H54 (cell line): Measurements from ENCODE around the gene SNX33.
"Not testable (repeated sequence)": the region's sequence is repeated elsewhere in the genome, so short reads cannot be mapped to it uniquely, and the experiment has no call there.

ENCODE experiments used
- DNase-seq: peaks from one replicate; pipeline ENCODE4 v3.0.0; 2011; ENCODE audit warnings: low spot score, mixed read lengths; ENCODE audit not compliant: insufficient read length
- FAIRE-seq: peaks from 3 replicates; lab custom pipeline; 2011; peaks lifted over from hg19 to GRCh38; lab: Jason Lieb, UNC
- POLR2A ChIP-seq: IDR thresholded peaks from 2 replicates; pipeline ENCODE4 v1.6.1; 2011; ENCODE audit warnings: low read depth, mild to moderate bottlenecking, low read length

The SNX33 gene, protein sequence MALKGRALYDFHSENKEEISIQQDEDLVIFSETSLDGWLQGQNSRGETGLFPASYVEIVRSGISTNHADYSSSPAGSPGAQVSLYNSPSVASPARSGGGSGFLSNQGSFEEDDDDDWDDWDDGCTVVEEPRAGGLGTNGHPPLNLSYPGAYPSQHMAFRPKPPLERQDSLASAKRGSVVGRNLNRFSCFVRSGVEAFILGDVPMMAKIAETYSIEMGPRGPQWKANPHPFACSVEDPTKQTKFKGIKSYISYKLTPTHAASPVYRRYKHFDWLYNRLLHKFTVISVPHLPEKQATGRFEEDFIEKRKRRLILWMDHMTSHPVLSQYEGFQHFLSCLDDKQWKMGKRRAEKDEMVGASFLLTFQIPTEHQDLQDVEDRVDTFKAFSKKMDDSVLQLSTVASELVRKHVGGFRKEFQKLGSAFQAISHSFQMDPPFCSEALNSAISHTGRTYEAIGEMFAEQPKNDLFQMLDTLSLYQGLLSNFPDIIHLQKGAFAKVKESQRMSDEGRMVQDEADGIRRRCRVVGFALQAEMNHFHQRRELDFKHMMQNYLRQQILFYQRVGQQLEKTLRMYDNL

DNA sequence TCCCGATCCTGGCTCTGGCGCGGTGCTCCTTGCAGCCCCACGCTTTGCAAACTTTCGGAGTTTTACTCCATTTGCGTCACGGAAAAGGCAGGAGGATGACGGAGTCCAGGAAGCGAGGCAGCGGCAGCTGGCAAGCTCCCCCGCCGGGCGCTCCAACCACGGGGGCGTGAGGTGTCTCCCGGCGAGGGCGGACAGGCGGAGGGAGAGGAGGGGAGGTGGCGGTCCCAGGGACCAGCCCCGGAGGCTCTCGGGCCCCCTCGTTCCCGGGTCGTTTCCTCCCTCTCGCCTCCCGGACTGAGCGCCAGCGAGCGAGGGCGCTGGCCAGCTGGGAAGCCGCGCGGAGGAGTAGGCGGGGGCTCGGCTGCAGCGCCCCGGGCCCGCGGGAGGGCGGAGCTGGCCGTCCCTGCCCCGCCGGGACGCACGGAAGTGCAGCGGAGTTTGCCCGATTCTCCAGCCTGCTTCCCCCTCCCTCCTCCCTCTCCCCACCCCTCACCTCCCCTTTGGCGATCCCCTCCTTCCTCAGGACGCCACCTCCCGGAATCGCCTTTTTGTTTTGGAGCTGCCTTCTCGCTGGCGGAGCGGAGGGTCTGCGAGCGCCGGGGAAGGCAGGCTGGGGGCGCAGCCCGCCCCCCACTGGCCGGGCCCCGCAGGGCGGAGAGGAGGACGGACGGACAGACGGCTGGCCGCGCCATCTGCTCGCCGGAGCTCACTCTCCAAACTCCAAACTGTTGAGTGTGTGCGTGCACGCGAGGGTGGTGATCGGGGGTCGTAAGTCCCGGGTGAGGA is at the start of gene SNX33:
SNX33 (plus strand) TSS at position 543 of the 786 bp plus-strand sequence. CDS start 1,191 bp downstream, outside the sequence.
- FAIRE-seq (no peak), DNase-seq (no peak)
- peak; percentile 76 for TF ChIP-seq POLR2A

DNA sequence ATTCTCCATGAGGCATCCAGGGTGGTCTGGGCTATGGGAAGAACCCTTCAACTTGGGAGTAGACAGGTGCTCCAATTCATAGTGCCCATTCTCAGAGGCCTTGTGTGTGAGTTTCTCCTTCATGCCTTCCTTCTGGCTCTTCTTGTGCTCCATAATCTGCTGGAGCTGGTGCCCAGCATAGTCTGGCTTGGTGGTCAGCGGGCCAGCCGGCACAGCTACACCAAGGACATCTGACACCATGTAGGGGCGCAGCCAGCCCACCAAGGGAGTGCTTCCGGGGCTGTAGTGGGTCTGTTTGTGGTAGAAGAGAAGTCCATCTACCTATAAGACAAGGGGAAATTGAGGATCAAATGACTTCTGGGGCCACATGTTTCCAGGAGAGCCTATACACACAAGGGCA is 49.4 kb upstream of the SNX33 start:
- FAIRE-seq, result no peak
- no peak for TF ChIP-seq POLR2A
- DNase-seq, result no peak

DNA sequence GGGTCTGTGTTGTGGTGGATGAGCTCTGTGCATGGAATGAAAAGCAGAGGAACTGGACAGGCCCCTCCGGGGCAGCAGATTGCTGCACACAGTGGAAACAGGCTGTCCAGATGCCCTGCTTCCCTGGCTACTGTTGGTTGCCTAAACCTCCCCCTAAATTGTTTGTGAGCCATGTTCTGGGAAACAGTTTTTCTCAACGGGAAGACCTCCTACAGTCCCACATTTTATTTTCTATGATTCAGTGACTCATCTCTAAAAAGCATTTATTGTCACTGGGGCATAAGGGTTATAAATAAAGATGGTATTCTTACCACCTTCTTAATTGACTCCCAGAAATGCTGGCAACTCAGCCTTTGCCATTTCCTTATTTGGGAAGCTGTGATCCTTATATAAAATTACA is 48.3 kb upstream of the SNX33 start:
- no peak for TF ChIP-seq POLR2A
- DNase-seq (no peak), FAIRE-seq (no peak)

DNA sequence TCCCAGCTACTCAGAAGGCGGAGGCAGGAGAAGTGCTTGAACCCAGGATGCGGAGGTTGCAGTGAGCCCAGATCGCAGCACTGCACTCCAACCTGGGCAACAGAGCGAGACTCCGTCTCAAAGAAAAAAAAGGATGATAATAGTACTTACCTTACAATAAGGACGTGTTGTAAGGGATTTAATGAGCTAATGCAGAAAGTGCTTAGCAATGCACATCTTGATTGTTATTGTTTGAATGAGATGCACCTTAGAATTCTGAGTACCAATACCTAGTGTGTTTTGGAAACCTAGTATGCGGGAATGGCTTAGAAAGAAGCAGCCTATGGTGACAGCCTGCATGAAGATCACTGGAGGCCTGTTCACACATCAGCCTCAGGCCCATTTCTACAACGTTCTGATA is 41.7 kb upstream of the SNX33 start:
- no peak for TF ChIP-seq POLR2A
- FAIRE-seq (no peak), DNase-seq (no peak)

DNA sequence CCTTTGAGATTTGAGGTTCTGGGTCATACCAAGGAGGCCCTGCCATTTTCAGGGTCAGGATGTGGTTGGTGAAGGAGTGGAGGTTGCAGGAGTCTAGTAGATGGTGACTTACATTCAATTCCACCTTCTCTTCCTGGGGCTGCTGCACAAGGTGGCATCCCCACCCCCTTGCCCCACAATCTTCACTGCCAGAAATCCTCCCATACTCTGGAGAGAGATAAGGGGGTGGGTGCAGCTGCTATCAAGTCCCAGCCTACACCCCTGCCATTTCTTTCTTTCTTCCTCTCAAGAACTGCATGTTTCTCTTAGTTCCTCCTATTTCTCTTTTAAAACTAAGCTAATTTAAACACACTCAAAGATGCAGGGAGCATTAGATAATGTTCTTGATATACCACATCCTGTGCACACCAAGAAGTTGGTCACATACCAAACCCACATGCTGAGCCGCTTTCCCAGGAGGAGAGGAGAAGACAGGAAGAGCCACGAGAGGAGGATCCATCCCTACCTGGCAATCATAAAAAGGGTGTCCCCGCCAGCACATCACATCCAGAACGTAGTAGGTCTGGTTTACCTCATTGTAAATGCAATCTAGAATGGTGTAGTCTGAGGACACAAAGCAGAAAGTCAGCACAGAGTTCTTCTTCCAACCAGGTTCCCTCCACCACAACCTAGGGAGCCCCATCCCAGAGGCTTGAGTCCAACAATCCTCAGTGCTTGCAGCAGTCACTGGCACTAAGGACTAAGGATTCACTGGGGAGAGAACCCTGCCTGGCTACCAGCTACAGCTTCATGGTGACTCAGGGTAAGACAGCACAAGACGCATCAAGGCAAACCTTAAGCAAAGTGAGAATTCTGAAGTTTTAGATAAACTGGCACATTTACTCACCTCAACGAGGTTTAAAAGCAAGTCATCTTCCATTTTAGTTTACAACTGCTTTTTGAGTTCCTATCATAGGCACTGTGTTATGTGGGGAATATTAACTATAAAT is 40.7 kb upstream of the SNX33 start:
- no peak for DNase-seq
- TF ChIP-seq POLR2A, result no peak
- FAIRE-seq, result no peak

DNA sequence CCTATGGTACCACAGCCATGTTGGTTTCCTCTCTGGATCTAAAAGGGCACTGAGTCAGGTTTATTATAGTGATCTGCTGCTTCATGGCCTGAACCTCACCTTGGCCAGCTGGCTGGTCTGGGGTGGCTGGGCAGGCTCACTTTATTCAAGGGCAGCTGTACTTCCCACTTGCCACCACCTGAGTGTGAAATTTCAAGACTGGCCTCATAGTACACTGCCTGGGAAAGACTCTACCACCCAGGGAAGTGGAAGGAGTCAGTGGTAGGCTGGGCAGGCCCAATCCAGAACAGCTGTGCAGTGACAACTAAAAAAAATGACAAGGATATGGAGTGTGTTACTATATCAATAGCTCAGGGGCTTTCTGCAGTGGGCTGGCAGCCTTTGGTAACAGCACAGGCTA is 30.9 kb upstream of the SNX33 start:
- DNase-seq, result no peak
- no peak for TF ChIP-seq POLR2A
- no peak for FAIRE-seq

DNA sequence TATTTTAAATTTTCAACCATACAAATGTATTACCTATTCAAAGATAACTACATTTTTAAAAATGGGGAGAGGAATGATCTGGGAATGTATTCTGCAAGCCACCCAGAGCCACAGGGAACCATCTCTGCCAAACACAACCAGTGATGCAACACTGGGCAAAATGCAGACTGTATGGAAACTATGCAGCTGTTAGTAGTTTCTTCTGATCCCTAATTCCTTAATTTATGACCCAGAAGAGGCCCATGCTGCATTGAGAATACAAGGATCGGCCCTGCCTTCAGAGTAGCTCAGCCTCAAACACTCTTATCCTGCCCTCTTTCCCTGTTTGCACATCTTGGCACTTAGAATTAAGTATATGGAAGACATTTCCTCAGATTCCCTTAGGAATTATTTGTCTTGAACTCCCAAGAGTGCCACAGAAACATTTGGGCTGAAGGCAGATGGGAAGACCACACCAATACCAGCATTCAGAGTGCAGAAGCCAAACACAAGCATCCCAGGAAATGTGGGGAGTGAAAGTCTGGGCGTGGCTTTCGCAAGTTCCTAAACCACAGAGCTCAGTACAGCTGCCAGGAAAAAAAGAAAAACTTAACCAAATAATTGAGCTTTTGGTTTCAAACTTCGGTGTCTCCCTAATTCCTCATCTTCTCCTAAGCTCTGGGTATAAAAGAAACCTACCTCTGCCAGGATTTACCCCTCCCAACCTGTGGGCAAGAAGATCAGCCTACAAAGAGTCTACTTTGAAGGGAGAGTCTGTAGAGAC is 27.5 kb upstream of the SNX33 start:
- no peak for FAIRE-seq
- no peak for DNase-seq
- TF ChIP-seq POLR2A, result no peak

DNA sequence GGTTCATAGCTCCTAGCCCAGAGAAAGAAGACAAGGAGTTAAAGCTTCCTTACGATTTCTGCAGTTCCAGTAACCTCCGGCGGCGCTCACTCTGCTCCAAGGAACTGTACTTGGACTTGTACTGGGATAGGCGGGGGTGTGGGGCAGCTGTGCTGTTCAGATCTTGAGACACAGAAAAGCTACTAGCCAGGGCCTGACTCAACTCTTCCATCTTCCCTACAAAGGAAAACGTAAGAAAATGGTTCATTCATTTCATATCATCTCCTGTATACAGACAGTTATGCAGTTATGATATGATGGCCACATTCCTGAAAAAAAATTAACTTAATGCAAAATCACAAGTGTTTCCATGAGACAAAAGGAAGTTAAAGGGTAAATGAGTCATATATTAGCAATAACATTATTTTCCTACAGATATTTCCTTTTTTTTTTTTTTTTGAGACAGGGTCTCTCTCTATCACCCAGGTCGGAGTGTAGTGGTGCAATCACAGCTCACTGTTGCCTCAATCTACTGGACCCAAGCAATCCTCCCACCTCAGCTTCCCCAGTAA is 26.8 kb upstream of the SNX33 start:
- no peak for FAIRE-seq
- peak; percentile 53 for DNase-seq
- no peak for TF ChIP-seq POLR2A

DNA sequence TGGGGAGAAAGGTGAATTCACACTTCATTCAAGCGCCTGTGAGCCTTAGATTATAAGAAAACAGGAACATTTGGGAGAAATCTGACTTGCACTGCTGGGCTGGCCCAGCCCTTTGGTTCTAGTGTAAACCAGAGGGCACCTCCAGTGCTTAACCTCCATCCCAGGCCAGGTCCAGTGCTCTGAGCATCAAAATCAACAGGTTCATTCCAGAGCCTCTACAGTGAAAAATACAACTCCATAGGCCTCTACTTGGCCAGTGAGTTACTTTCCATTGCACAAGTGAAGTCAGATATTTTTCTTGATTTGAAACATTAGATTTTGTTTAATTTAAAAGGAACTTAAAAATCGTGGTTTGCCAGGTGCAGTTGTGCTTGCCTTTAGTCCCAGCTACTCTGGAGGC is 25.2 kb upstream of the SNX33 start:
- TF ChIP-seq POLR2A, result no peak
- FAIRE-seq, result no peak
- no peak for DNase-seq

DNA sequence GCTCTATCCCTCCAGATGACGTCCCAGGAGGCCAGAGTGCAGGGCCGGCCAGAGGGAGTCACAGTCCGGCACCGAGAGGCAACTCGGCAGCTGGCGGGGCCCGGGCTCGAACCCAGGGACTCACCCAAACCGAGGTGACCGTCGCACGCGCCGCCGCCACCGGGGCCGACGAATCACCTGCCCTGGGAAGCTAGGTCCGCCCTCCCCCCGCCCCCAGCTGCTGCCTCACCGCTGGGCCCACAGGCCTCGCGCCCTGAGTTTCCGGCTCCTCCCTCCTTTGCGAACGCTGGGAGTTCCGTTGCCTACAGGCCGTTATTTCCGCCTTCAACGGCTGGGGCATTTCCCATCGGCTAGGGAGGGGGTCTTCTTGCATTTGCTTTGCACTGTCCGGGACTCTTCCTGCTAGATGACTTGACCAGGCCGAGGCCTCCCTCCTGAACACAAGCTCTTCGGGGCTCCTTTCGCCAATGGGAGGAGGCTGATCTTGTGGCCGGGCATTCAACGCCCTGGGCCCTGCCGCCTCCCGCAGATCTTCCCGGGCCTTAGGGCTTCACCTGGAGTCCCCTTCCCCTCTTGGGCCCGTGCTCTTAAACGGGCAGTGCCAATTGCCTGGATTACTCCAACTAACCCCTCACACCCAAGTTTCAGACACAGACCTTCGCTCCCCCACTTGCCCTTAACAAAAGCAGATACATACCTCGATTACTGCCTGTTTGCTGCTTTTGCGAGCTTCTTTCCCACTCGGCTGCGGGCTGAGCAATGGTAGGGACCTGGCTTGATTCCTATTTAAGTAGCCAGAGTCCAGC is 22.0 kb upstream of the SNX33 start, which contains the start of gene SNUPN:
SNUPN (minus strand) TSS at position 184 of the 806 bp plus-strand sequence. CDS start 4,674 bp downstream, outside the sequence.
- FAIRE-seq (peak; percentile 20), DNase-seq (peak; percentile 67)
- TF ChIP-seq POLR2A, result peak; percentile 53

DNA sequence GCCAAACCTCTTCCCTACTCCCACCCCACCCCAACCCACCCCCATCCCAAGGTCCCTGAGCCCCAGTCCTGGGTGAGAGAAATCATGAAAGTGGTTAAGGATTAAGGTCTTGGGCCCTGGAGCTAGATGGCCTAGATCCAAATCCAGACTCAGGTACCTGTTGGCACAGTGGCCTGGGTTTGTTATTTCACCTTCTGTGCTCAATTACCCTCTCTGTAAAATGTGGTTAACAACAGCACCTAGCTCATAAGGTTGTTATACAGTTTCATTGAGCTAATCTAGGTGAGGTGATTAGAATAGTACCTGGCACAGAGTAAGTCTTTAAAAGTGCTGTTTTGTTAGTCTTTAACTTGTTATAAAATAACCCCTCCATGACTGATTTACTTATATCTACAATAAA is 15.8 kb upstream of the SNX33 start:
- no peak for DNase-seq
- no peak for TF ChIP-seq POLR2A
- FAIRE-seq, result no peak

DNA sequence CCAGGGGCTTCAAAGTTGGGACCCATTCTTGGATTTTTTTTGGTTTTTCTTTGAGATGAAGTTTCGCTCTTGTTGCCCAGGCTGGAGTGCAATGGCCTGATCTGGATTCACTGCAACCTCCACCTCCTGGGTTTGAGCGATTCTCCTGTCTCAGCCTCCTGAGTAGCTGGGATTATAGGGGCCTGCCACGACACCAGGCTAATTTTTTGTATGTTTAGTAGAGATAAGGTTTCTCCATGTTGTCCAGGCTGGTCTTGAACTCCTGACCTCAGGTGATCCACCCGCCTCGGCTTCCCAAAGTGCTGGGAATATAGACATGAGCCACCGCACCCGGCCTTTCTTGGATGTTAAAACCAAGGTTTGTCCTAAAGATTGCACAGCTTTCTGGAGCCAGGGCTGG is 13.8 kb upstream of the SNX33 start:
- FAIRE-seq, result not testable (repeated sequence)

More for the DNA sequence above, 13.8 kb upstream of the SNX33 start:
- DNase-seq, result not testable (repeated sequence)
